ENCODE data around the gene ANXA6. TPM values are rescaled to one million over a fixed set of nuclear protein-coding genes. Genes with fewer than 3 reads are reported as not detected.

ANXA6 gene
- total RNA-seq, 2 donors from 2014 or later = 328 to 430 TPM

GRCh38 chr5:151139015-151139414 lies 18.6 kb downstream of the ANXA6 start:
- no peak for DNase-seq (ENCODE audit: low spot score)
- intact Hi-C loops (cut with DNase I) = no loop called here

- intact Hi-C loops (cut with DNase I) = no loop called here
- DNase-seq (ENCODE audit: low spot score) = no peak
Measured at GRCh38 chr5:151138114-151138513, 19.5 kb downstream of the ANXA6 start.

GRCh38 chr5:151137067-151137825 lies 20.3 kb downstream of the ANXA6 start:
- intact Hi-C loops (cut with DNase I) = no loop called here
- no peak for DNase-seq (ENCODE audit: low spot score)

- intact Hi-C loops (cut with DNase I) = no loop called here
- no peak for DNase-seq (ENCODE audit: low spot score)
Measured at GRCh38 chr5:151134228-151134627, 23.4 kb downstream of the ANXA6 start.

GRCh38 chr5:151132963-151133362 lies 24.6 kb downstream of the ANXA6 start:
- DNase-seq (ENCODE audit: low spot score) = no peak
- intact Hi-C loops (cut with DNase I) = no loop called here

GRCh38 chr5:151130922-151131891 lies 26.4 kb downstream of the ANXA6 start:
- DNase-seq (ENCODE audit: low spot score) = no peak
- intact Hi-C loops (cut with DNase I) = no loop called here

- intact Hi-C loops (cut with DNase I) = no loop called here
- no peak for DNase-seq (ENCODE audit: low spot score)
Measured at GRCh38 chr5:151130235-151130921, 27.2 kb downstream of the ANXA6 start.

- DNase-seq (ENCODE audit: low spot score) = no peak
- intact Hi-C loops (cut with DNase I) = loop anchor here (5.0 to 10.0 kb wide), 3 partner anchors 33 to 1094 kb away; no protein-coding TSS in a partner anchor
Measured at GRCh38 chr5:151128817-151129216, 28.8 kb downstream of the ANXA6 start.

GRCh38 chr5:151127926-151128325 lies 29.7 kb downstream of the ANXA6 start:
- intact Hi-C loops (cut with DNase I) = loop anchor here (5.0 to 10.0 kb wide), 3 partner anchors 34 to 1093 kb away; no protein-coding TSS in a partner anchor
- no peak for DNase-seq (ENCODE audit: low spot score)

- intact Hi-C loops (cut with DNase I) = loop anchor here (5.0 to 10.0 kb wide), 3 partner anchors 36 to 1091 kb away; no protein-coding TSS in a partner anchor
- peak; percentile 92 for DNase-seq (ENCODE audit: low spot score)
Measured at GRCh38 chr5:151126199-151126645, 31.4 kb downstream of the ANXA6 start.

- DNase-seq (ENCODE audit: low spot score) = no peak
- intact Hi-C loops (cut with DNase I) = loop anchor here (5.0 to 10.0 kb wide), 3 partner anchors 37 to 1091 kb away; no protein-coding TSS in a partner anchor
Measured at GRCh38 chr5:151125421-151125820, 32.2 kb downstream of the ANXA6 start.

GRCh38 chr5:151123897-151124751 lies 33.5 kb downstream of the ANXA6 start:
- intact Hi-C loops (cut with DNase I) = loop anchor here in 1 of 2 donors (10.0 kb wide), 1 partner anchor 1089 kb away; no protein-coding TSS in a partner anchor
- no peak for DNase-seq (ENCODE audit: low spot score)

GRCh38 chr5:151122828-151123227 lies 34.8 kb downstream of the ANXA6 start:
- intact Hi-C loops (cut with DNase I) = loop anchor here in 1 of 2 donors (10.0 kb wide), 1 partner anchor 1088 kb away; no protein-coding TSS in a partner anchor

GRCh38 chr5:151121665-151122064 lies 35.9 kb downstream of the ANXA6 start:
- no peak for DNase-seq (ENCODE audit: low spot score)
- intact Hi-C loops (cut with DNase I) = loop anchor here in 1 of 2 donors (10.0 kb wide), 1 partner anchor 1087 kb away; no protein-coding TSS in a partner anchor

More at GRCh38 chr5:151122828-151123227, 34.8 kb downstream of the ANXA6 start:
- no peak for DNase-seq (ENCODE audit: low spot score)

- intact Hi-C loops (cut with DNase I) = loop anchor here in 1 of 2 donors (10.0 kb wide), 1 partner anchor 1086 kb away; no protein-coding TSS in a partner anchor
- no peak for DNase-seq (ENCODE audit: low spot score)
Measured at GRCh38 chr5:151121095-151121494, 36.5 kb downstream of the ANXA6 start.

GRCh38 chr5:151118913-151119575 lies 38.5 kb downstream of the ANXA6 start:
- intact Hi-C loops (cut with DNase I) = loop anchor here (5.0 kb wide), 2 partner anchors 67 to 117 kb away; no protein-coding TSS in a partner anchor
- no peak for DNase-seq (ENCODE audit: low spot score)

- intact Hi-C loops (cut with DNase I) = loop anchor here (2.0 to 5.0 kb wide), 3 partner anchors 63 to 113 kb away; no protein-coding TSS in a partner anchor
- DNase-seq (ENCODE audit: low spot score) = peak; percentile 92
Measured at GRCh38 chr5:151115272-151115905, 42.2 kb downstream of the ANXA6 start.

All from posterior vena cava (tissue), 2 donors.